GM19467 (cell line): ENCODE results near the gene EMILIN2.
"Not testable (repeated sequence)": the region's sequence is repeated elsewhere in the genome, so short reads cannot be mapped to it uniquely, and the experiment has no call there.

Experiments
- ATAC-seq: cut with Tn5 transposase; IDR thresholded peaks from one replicate; pipeline ENCODE4 v1.9.1; 2021; ENCODE audit warnings: mild to moderate bottlenecking, moderate library complexity; ENCODE audit not compliant: unreplicated experiment

The EMILIN2 gene

GRCh38 chr18:2913398-2914005 is 66.7 kb downstream of the EMILIN2 start:
- ATAC-seq: no peak

- ATAC-seq: no peak
These were observed 67.5 kb downstream of the EMILIN2 start for GRCh38 chr18:2914185-2914880.

GRCh38 chr18:2914881-2915240 is 68.1 kb downstream of the EMILIN2 start:
- no peak for ATAC-seq

- ATAC-seq: not testable (repeated sequence)
These were observed 68.7 kb downstream of the EMILIN2 start for GRCh38 chr18:2915486-2915885.

- no peak for ATAC-seq
These were observed 69.4 kb downstream of the EMILIN2 start for GRCh38 chr18:2916184-2916583.

GRCh38 chr18:2917259-2918047 is 70.6 kb downstream of the EMILIN2 start:
- no peak for ATAC-seq

- no peak for ATAC-seq
These were observed 72.2 kb downstream of the EMILIN2 start for GRCh38 chr18:2918761-2919550.

- no peak for ATAC-seq
These were observed 72.8 kb downstream of the EMILIN2 start for GRCh38 chr18:2919600-2919999.

- no peak for ATAC-seq
These were observed 73.2 kb downstream of the EMILIN2 start for GRCh38 chr18:2920027-2920426.

- no peak for ATAC-seq
These were observed 73.9 kb downstream of the EMILIN2 start for GRCh38 chr18:2920546-2921343.

- no peak for ATAC-seq
These were observed 75.0 kb downstream of the EMILIN2 start for GRCh38 chr18:2921778-2922177.

- ATAC-seq: no peak
These were observed 76.7 kb downstream of the EMILIN2 start for GRCh38 chr18:2923464-2923863.

GRCh38 chr18:2924920-2925319 is 78.1 kb downstream of the EMILIN2 start:
- no peak for ATAC-seq

GRCh38 chr18:2926528-2926927 is 79.7 kb downstream of the EMILIN2 start:
- no peak for ATAC-seq

GRCh38 chr18:2927745-2928144 is 80.9 kb downstream of the EMILIN2 start:
- ATAC-seq: no peak

GRCh38 chr18:2932247-2933181 is 85.7 kb downstream of the EMILIN2 start:
- no peak for ATAC-seq

- no peak for ATAC-seq
These were observed 87.2 kb downstream of the EMILIN2 start for GRCh38 chr18:2933995-2934394.

- ATAC-seq: no peak
These were observed 88.8 kb downstream of the EMILIN2 start for GRCh38 chr18:2935438-2936192.

GRCh38 chr18:2939317-2939716 is 92.5 kb downstream of the EMILIN2 start:
- ATAC-seq: no peak
